Common myeloid progenitor, CD34-positive (primary cell): ENCODE measurements around the gene OR9A2.

Experiments
- CTCF ChIA-PET: fragments of 350-600 bp; sonication (Branson Sonifier 250); formaldehyde crosslinking; loops from one replicate; lab custom pipeline; 2021; ENCODE audit warnings: antibody characterized with exemption; lab: Charles Lee
- POLR2A ChIA-PET: fragments of 350-600 bp; sonication (Branson Sonifier 250); formaldehyde crosslinking; loops from one replicate; lab custom pipeline; 2021; ENCODE audit warnings: antibody characterized with exemption; lab: Charles Lee
- DNase-seq, 3 donors: peaks; one replicate each; pipeline versions ENCODE4 v3.0.0 to v3.0.0-alpha.2; 2013
- H3K27ac ChIP-seq, 2 experiments: 1 replicate in 1 of 2; 2 replicates in 1 of 2; pipeline ENCODE4 v1.7.0; 2013; ENCODE audit warnings: inconsistent platforms in 2 of 2, low read length in 2 of 2, mild to moderate bottlenecking in 2 of 2, low read depth in 1 of 2, moderate library complexity in 1 of 2; ENCODE audit not compliant: severe bottlenecking in 2 of 2, insufficient read depth in 1 of 2, poor library complexity in 1 of 2
- H3K27me3 ChIP-seq, 5 experiments: replicated peaks in 2 of 5; 1 replicate in 3 of 5; 2 replicates in 2 of 5; pipeline versions ENCODE4 v1.6.1 to v1.7.0; 2013; ENCODE audit warnings: low read length in 4 of 5, mild to moderate bottlenecking in 2 of 5, moderate library complexity in 2 of 5, inconsistent platforms in 1 of 5; ENCODE audit not compliant: insufficient read depth in 5 of 5, control insufficient read depth in 4 of 5
- H3K36me3 ChIP-seq, 4 experiments: 1 replicate in 2 of 4; 2 replicates in 2 of 4; pipeline versions ENCODE4 v1.6.1 to v1.7.0; 2013; ENCODE audit warnings: low read length in 3 of 4, control low read depth in 1 of 4, mild to moderate bottlenecking in 1 of 4; ENCODE audit not compliant: control insufficient read depth in 4 of 4, insufficient read depth in 4 of 4
- H3K4me1 ChIP-seq, 4 experiments: 1 replicate in 3 of 4; 2 replicates in 1 of 4; pipeline versions ENCODE4 v1.6.1 to v1.7.1; 2013; ENCODE audit warnings: low read length in 3 of 4, mild to moderate bottlenecking in 3 of 4, control low read depth in 1 of 4, inconsistent platforms in 1 of 4, moderate library complexity in 1 of 4; ENCODE audit not compliant: control insufficient read depth in 4 of 4, insufficient read depth in 4 of 4; ENCODE audit errors: control extremely low read depth in 1 of 4
- H3K4me3 ChIP-seq, 7 experiments: 1 replicate in 4 of 7; 2 replicates in 3 of 7; pipeline versions ENCODE4 v1.5.1 to v1.7.0; 2013; ENCODE audit warnings: mild to moderate bottlenecking in 7 of 7, low read length in 6 of 7, moderate library complexity in 6 of 7, inconsistent platforms in 2 of 7, low read depth in 2 of 7, control low read depth in 1 of 7; ENCODE audit not compliant: insufficient read depth in 4 of 7, control insufficient read depth in 1 of 7; ENCODE audit errors: extremely low read depth in 1 of 7
- H3K9me3 ChIP-seq, 5 experiments: 1 replicate in 4 of 5; 2 replicates in 1 of 5; pipeline versions ENCODE4 v1.6.1 to v1.7.1; 2013; ENCODE audit warnings: low read length in 4 of 5, mild to moderate bottlenecking in 2 of 5, inconsistent platforms in 1 of 5, low read depth in 1 of 5, moderate library complexity in 1 of 5; ENCODE audit not compliant: control insufficient read depth in 4 of 5, insufficient read depth in 2 of 5; ENCODE audit errors: control extremely low read depth in 1 of 5
- WGBS: methylation state at CpG from one replicate; pipeline ENCODE4 v1.1.5; 2013; ENCODE audit not compliant: insufficient coverage; 5-methylcytosine and 5-hydroxymethylcytosine counted together

Gene OR9A2

DNA sequence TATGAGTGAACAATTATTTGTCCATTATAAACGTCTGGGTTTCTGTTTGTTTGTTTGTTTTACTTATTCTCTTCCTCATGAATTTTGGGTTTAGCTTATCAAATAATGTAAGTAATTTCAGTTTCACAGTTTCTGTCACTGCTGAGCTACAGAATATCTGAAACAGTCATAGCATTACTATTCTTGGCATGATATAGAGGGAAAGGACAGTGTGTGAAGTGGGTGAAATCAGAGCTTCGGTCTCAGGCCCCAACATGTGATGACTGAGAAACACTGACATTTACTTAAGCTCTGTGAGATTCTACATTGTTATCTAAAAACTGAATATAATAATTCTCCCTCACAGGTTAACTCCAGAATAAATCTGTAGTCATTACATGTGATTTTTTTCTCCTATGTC is 16.5 kb upstream of the OR9A2 start:
- Histone ChIP-seq H3K9me3 (no peaks in the 10 kb centered on the region), H3K4me1 (peaks cover 0 to 9% (median 3%) of the 10 kb centered on the region in 4 experiments), H3K4me3 (no peak overlapping the region), H3K36me3 (no peaks in the 10 kb centered on the region), H3K27ac (no peak overlapping the region), H3K27me3 (no peaks in the 10 kb centered on the region)
- ChIA-PET POLR2A (no interaction called here), CTCF (interaction anchor here (1.0 to 1.2 kb wide), 2 partner anchors 27 to 34 kb away, joined by 3 read pairs; no protein-coding TSS in a partner anchor)
- WGBS = no CpG with 5 or more reads among the region's 2 CpGs
- DNase-seq = no peak

DNA sequence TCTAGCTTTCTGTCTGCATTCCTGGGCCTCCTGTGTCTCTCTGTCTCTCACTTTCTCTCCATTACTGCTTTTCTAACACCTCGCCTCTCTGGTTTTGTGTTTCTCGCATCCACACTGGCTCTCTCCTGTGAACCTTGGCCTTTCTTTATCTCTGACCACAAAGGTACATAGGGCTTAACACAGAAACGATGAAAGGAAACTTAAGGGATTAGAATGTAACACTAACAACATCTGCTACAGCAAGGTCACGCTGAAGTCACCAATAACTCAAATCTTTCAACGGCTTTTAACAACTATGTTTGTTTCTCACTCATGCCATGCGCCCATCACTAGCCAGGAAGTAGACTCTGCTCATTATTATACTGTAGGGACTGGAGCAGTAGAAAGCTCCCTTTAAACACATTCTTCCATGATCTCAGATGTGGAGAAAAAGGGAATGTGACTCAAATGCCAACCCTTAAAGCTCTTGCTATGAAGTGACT is 15.9 kb upstream of the OR9A2 start:
- CTCF ChIA-PET = interaction anchor here (1.2 kb wide), 1 partner anchor 27 kb away, joined by 3 read pairs; no protein-coding TSS in a partner anchor
- Histone ChIP-seq H3K4me3 (no peak overlapping the region), H3K36me3 (no peaks in the 10 kb centered on the region), H3K4me1 (peaks cover 0 to 9% (median 3%) of the 10 kb centered on the region in 4 experiments), H3K27ac (no peak overlapping the region), H3K9me3 (no peaks in the 10 kb centered on the region), H3K27me3 (no peaks in the 10 kb centered on the region)
- DNase-seq = no peak
- WGBS = 96% methylated on average over 3 of the region's 6 CpGs
- POLR2A ChIA-PET = no interaction called here

DNA sequence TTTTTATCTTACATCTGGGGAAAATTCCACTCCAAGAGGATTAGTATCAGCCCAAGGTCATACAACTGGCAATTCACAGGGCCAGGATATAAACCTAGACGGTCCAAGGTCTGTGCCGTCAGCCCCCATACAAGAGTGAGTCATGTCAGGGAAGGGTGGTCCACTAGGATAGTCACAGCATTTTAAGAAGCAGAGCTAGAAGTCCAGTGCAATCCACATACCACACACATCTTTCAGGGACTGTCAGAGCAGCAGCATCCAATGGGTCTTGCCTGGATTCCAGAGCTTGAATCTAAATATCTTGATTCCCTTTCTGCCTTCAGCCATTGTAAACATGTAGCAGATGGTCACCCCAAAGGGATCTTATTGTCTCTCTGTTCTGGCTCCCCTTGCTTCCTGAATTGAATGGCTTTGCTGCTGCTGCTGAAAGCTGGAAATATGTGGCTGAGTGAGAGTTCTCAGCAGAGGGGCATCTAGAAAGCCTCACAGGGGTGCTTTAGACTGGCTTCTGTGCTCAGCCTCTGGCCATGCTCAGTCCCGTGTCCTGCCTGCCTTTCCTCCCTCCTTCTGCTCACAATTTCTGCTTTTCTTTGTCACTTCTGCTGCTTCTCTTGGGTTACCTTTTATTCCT is 15.3 kb upstream of the OR9A2 start:
- Histone ChIP-seq H3K27ac (no peak overlapping the region), H3K4me1 (peaks cover 0 to 3% (median 2%) of the 10 kb centered on the region in 4 experiments), H3K27me3 (no peaks in the 10 kb centered on the region), H3K4me3 (no peak overlapping the region), H3K36me3 (no peaks in the 10 kb centered on the region), H3K9me3 (no peaks in the 10 kb centered on the region)
- DNase-seq = no peak
- ChIA-PET CTCF (interaction anchor here (1.4 kb wide), 1 partner anchor 10 kb away, joined by 4 read pairs; the partner anchor contains the start of gene OR6V1), POLR2A (no interaction called here)
- 100% methylated on average over 1 of the region's 3 CpGs for WGBS

DNA sequence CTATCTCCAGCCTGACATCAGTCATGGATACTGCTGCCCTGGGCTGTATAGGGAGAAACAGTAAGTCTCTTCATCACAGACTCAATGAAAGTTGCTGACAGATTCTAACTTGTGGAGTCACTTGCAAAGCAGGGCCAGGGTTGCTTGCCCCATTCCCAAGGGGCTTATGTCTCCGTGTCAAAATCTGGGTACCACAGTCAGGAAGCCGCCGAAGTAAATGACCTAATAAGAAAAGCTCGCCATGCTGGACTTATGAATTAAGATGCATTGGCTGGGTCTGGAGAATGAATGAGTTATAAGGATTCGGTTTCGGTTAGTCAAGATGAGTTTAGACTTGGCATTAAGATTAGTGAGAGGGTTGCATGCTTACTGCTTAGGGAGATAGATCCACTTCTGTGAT is 14.4 kb upstream of the OR9A2 start:
- H3K4me3 ChIP-seq = no peak overlapping the region
- no peaks in the 10 kb centered on the region for H3K4me1 ChIP-seq
- no peaks in the 10 kb centered on the region for H3K27me3 ChIP-seq
- H3K27ac ChIP-seq = no peak overlapping the region
- POLR2A ChIA-PET = no interaction called here
- WGBS = 100% methylated on average over 6 of the region's 6 CpGs
- CTCF ChIA-PET = interaction anchor here (1.4 kb wide), 1 partner anchor 11 kb away, joined by 4 read pairs; the partner anchor contains the start of gene OR6V1
- no peaks in the 10 kb centered on the region for H3K9me3 ChIP-seq
- no peaks in the 10 kb centered on the region for H3K36me3 ChIP-seq
- DNase-seq = no peak

DNA sequence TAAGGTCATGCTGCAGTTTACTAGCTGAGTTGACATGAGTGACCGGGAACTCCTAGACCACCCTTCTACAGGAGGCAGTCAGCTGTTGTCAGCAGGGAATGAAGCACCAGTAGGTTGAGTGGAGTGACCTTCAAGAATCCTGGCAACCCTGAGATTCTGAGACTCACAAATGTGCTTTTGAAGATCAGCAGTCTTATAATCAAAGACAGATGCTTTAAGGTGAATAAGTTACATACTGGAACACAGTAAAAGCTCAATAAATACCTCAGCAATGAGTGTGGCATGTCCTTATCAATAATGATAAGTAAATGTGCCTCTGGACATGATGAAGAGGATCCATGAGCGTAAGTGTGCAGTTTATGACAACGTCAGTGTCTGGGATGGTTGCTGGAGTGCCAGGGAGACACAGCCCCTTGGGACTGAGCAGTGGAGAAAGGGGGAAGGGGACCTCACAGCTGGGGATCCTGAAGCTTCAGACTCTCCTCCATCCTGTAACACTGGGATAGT is 13.3 kb upstream of the OR9A2 start:
- DNase-seq = no peak
- Histone ChIP-seq H3K27me3 (no peaks in the 10 kb centered on the region), H3K4me1 (no peaks in the 10 kb centered on the region), H3K27ac (no peak overlapping the region), H3K9me3 (no peaks in the 10 kb centered on the region), H3K36me3 (no peaks in the 10 kb centered on the region), H3K4me3 (no peak overlapping the region)
- POLR2A ChIA-PET = no interaction called here
- CTCF ChIA-PET = no interaction called here
- WGBS = 100% methylated on average over 2 of the region's 3 CpGs

DNA sequence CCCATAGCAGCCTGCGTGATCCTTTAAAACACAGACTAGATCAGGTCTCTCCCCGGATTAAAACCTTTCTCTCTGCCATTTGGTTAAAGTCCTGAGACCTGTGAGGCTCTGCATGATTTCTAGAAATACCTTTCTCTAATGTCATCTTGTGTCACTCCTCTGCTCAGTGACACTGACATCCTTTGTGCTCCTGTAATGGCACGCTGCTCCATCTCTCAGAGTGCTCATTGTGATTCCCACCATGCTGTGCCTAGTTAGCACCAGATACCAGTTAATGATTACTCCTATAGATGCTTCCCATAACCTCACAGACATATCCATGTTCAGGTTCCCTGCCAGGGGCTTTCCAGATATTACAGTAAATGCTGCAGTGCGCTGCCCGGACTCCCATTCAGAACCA is 11.7 kb upstream of the OR9A2 start:
- Histone ChIP-seq H3K27ac (no peak overlapping the region), H3K27me3 (no peaks in the 10 kb centered on the region), H3K4me3 (no peak overlapping the region), H3K4me1 (no peaks in the 10 kb centered on the region), H3K36me3 (no peaks in the 10 kb centered on the region), H3K9me3 (peaks cover 0 to 3% (median 0%) of the 10 kb centered on the region in 5 experiments)
- no peak for DNase-seq
- WGBS = 94% methylated on average over 5 of the region's 5 CpGs
- POLR2A ChIA-PET = no interaction called here
- CTCF ChIA-PET = interaction anchor here (0.7 kb wide), 1 partner anchor 83 kb away, joined by 3 read pairs; no protein-coding TSS in a partner anchor

DNA sequence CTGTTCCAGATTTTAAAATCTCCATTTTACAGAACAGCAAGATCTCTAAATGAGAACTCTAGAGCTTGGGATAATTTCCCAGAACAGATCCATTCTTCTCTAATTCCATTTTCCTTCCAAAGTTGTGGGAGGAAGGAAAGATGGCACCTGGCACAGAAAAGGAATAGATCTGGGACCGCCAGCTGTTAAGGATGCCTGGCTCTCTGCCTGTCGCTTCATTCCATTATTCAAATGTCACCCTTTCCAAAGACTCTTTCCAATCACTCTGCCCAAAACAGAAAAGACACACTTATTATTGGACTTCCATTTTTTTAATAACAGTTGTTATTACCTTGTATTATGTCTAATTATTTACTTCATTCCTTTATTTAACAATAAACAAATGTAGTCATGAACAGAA is 751 bp upstream of the OR9A2 start:
- H3K9me3 ChIP-seq = no peaks in the 10 kb centered on the region
- POLR2A ChIA-PET = no interaction called here
- peaks cover 0 to 2% (median 0%) of the 10 kb centered on the region in 5 experiments for H3K27me3 ChIP-seq
- 100% methylated on average over 1 of the region's 2 CpGs for WGBS
- no peak overlapping the region for H3K27ac ChIP-seq
- CTCF ChIA-PET = interaction anchor here (1.0 to 1.9 kb wide), 3 partner anchors 18 to 188 kb away, joined by 3 to 5 read pairs (median 3); no protein-coding TSS in a partner anchor
- H3K36me3 ChIP-seq = no peaks in the 10 kb centered on the region
- peaks cover 0 to 16% (median 3%) of the 10 kb centered on the region in 4 experiments for H3K4me1 ChIP-seq
- no peak overlapping the region for H3K4me3 ChIP-seq
- no peak for DNase-seq
